SK-MEL-5 (cell line): ENCODE measurements around the gene PDE4A. TPM values are rescaled to one million over a fixed set of nuclear protein-coding genes. Genes with fewer than 3 reads are reported as not detected.
"Not testable (repeated sequence)": the region's sequence is repeated elsewhere in the genome, so short reads cannot be mapped to it uniquely, and the experiment has no call there.

ENCODE experiments used
- DNase-seq: peaks from one replicate; pipeline ENCODE4 v3.0.0-alpha.2; 2016; ENCODE audit warnings: low read depth, low spot score
- in situ Hi-C: cut with HindIII; loops from 2 replicates; pipeline ENCODE4 v1.10.0; 2016; ENCODE audit warnings: low sequenced_read_pairs, high pct_unique_total_duplicates, low pct_unique_long_range_greater_than_20kb
- total RNA-seq: library from RNA; depleted of rRNA; stranded (reverse); fragments of >200 nt; shearing (Covaris generic); gene quantifications from 2 replicates; pipeline ENCODE4 v1.2.3, GENCODE V29; 2014

The PDE4A gene
- total RNA-seq, 1 experiment from 2014 or later, result 1.5 TPM

GRCh38 chr19:10450191-10450852, 30.0 kb downstream of the PDE4A start:
- no peak for DNase-seq
- in situ Hi-C loops, result no loop called here

GRCh38 chr19:10450853-10451609, 30.7 kb downstream of the PDE4A start:
- peak; percentile 53 for DNase-seq
- in situ Hi-C loops, result no loop called here

GRCh38 chr19:10452726-10453618, 32.6 kb downstream of the PDE4A start:
- in situ Hi-C loops, result no loop called here
- DNase-seq, result no peak

GRCh38 chr19:10453852-10454251, 33.5 kb downstream of the PDE4A start:
- in situ Hi-C loops, result no loop called here
- DNase-seq, result no peak

GRCh38 chr19:10454267-10454666, 33.9 kb downstream of the PDE4A start:
- DNase-seq, result peak; percentile 77
- in situ Hi-C loops, result no loop called here

GRCh38 chr19:10458733-10459132, 38.4 kb downstream of the PDE4A start:
- DNase-seq, in situ Hi-C loops: not testable (repeated sequence)

- in situ Hi-C loops, result no loop called here
- DNase-seq, result no peak
Measured at GRCh38 chr19:10460714-10461046, 40.3 kb downstream of the PDE4A start.

- DNase-seq, result peak; percentile 89
- in situ Hi-C loops, result no loop called here
Measured at GRCh38 chr19:10461047-10461949, 41.0 kb downstream of the PDE4A start.

GRCh38 chr19:10462042-10462441, 41.7 kb downstream of the PDE4A start:
- DNase-seq, in situ Hi-C loops: not testable (repeated sequence)

GRCh38 chr19:10462557-10462956, 42.2 kb downstream of the PDE4A start:
- in situ Hi-C loops, result no loop called here
- no peak for DNase-seq

- no peak for DNase-seq
- in situ Hi-C loops, result no loop called here
Measured at GRCh38 chr19:10464456-10464855, 44.1 kb downstream of the PDE4A start.

- no peak for DNase-seq
- in situ Hi-C loops, result no loop called here
Measured at GRCh38 chr19:10467104-10467706, 46.9 kb downstream of the PDE4A start.

GRCh38 chr19:10468133-10468532, 47.8 kb downstream of the PDE4A start:
- no peak for DNase-seq
- in situ Hi-C loops, result no loop called here

GRCh38 chr19:10471909-10472308, 51.6 kb downstream of the PDE4A start:
- in situ Hi-C loops, result no loop called here
- peak; percentile 69 for DNase-seq

GRCh38 chr19:10473192-10473591, 52.9 kb downstream of the PDE4A start:
- DNase-seq, result no peak
- in situ Hi-C loops, result no loop called here

GRCh38 chr19:10474962-10475451, 54.7 kb downstream of the PDE4A start:
- no peak for DNase-seq
- in situ Hi-C loops, result no loop called here

- DNase-seq, result no peak
- in situ Hi-C loops, result no loop called here
Measured at GRCh38 chr19:10478476-10478875, 58.1 kb downstream of the PDE4A start.
